Prostate gland (tissue), 2 donors: ENCODE measurements around the gene GNG4. TPM values are rescaled to one million over a fixed set of nuclear protein-coding genes. Genes with fewer than 3 reads are reported as not detected.
"Not testable (repeated sequence)": the region's sequence is repeated elsewhere in the genome, so short reads cannot be mapped to it uniquely, and the experiment has no call there.

ENCODE experiments used
- DNase-seq: peaks from one replicate; pipeline ENCODE4 v3.0.0-alpha.2; 2019; ENCODE audit warnings: low spot score
- H3K27ac ChIP-seq, 2 donors: fragments of 200-600 bp; sonication (generic); 2 replicates each; pipeline ENCODE4 v1.5.1; 2017 to 2019
- H3K27me3 ChIP-seq: fragments of 200-600 bp; sonication (generic); replicated peaks from 2 replicates; pipeline ENCODE4 v1.5.1; 2019; ENCODE audit not compliant: insufficient read depth
- H3K36me3 ChIP-seq, 2 donors: fragments of 200-600 bp; sonication (generic); 1 replicate in 1 of 2; 2 replicates in 1 of 2; pipeline versions ENCODE4 v1.5.1 to v1.8.1; 2017 to 2019
- H3K4me1 ChIP-seq: fragments of 200-600 bp; sonication (generic); replicated peaks from 2 replicates; pipeline ENCODE4 v1.5.1; 2019
- H3K4me3 ChIP-seq, 2 donors: fragments of 200-600 bp; sonication (generic); 2 replicates each; pipeline ENCODE4 v1.5.1; 2017 to 2019
- H3K9me3 ChIP-seq: fragments of 200-600 bp; sonication (generic); 2 replicates; pipeline ENCODE4 v1.5.1; 2017
- CTCF ChIP-seq, 4 experiments: fragments of 200-600 bp in 2 of 4; fragments of 450-650 bp in 2 of 4; sonication (generic) in 2 of 4; IDR thresholded peaks; 1 replicate in 3 of 4; 2 replicates in 1 of 4; pipeline ENCODE4 v1.5.1; 2016 to 2019; ENCODE audit warnings: antibody characterized with exemption in 4 of 4, mild to moderate bottlenecking in 2 of 4, moderate library complexity in 2 of 4
- POLR2A ChIP-seq: fragments of 450-650 bp; IDR thresholded peaks from one replicate; pipeline ENCODE4 v1.6.1; 2016; ENCODE audit warnings: antibody characterized with exemption, mild to moderate bottlenecking
- POLR2AphosphoS5 ChIP-seq: sonication (generic); formaldehyde crosslinking; IDR thresholded peaks from one replicate; pipeline ENCODE4 v1.6.1; 2017; ENCODE audit warnings: antibody characterized with exemption
- WGBS: methylation state at CpG from one replicate; pipeline ENCODE4 v1.1.5; 2018; 5-methylcytosine and 5-hydroxymethylcytosine counted together
- intact Hi-C: fragments of 100-400 bp; cut with DNase I; formaldehyde crosslinking; loops from one replicate; pipeline ENCODE4 v1.14.2; 2022
- total RNA-seq, 2 donors: library from RNA; depleted of rRNA; stranded (reverse); fragments of >200 nt; gene quantifications; one replicate each; pipeline ENCODE4 v1.1.0, GENCODE V29; 2016

The GNG4 gene
- total RNA-seq, 2 donors from 2014 or later = 9.4 to 47.7 TPM

- no peak overlapping the region for H3K4me3 ChIP-seq
- TF ChIP-seq POLR2AphosphoS5 (peak; percentile 71), POLR2A (no peak), CTCF (IDR thresholded peaks at IDR 0.05) (no peak)
- H3K27me3 ChIP-seq = no peaks in the 10 kb centered on the region
- no peaks in the 10 kb centered on the region for H3K9me3 ChIP-seq
- H3K4me1 ChIP-seq = peaks cover 5% of the 10 kb centered on the region
- intact Hi-C loops = no loop called here
- H3K36me3 ChIP-seq = no peaks in the 10 kb centered on the region
- peak overlapping the region in 1 of 2 donors; percentile 38 for H3K27ac ChIP-seq
- WGBS = 43% methylated on average over 8 of the region's 8 CpGs
- peak; percentile 42 for DNase-seq
Measured at GRCh38 chr1:235624721-235625333, 24.8 kb downstream of the GNG4 start.

GRCh38 chr1:235622936-235623779 lies 26.4 kb downstream of the GNG4 start:
- Histone ChIP-seq H3K9me3 (no peaks in the 10 kb centered on the region), H3K36me3 (no peaks in the 10 kb centered on the region), H3K27ac (no peak overlapping the region), H3K4me1 (peaks cover 5% of the 10 kb centered on the region), H3K4me3 (no peak overlapping the region), H3K27me3 (no peaks in the 10 kb centered on the region)
- TF ChIP-seq POLR2AphosphoS5 = no peak
- no peak for TF ChIP-seq CTCF (IDR thresholded peaks at IDR 0.05)
- no peak for TF ChIP-seq POLR2A
- no peak for DNase-seq
- intact Hi-C loops = no loop called here
- WGBS = 82% methylated on average over 18 of the region's 18 CpGs

GRCh38 chr1:235619149-235619548 lies 30.4 kb downstream of the GNG4 start:
- DNase-seq, H3K9me3 ChIP-seq, H3K4me1 ChIP-seq, H3K27me3 ChIP-seq, H3K36me3 ChIP-seq, H3K27ac ChIP-seq, H3K4me3 ChIP-seq, intact Hi-C loops: not testable (repeated sequence)
- 87% methylated on average over 2 of the region's 2 CpGs for WGBS

GRCh38 chr1:235617808-235618207 lies 31.8 kb downstream of the GNG4 start:
- Histone ChIP-seq H3K4me3 (no peak overlapping the region), H3K36me3 (no peaks in the 10 kb centered on the region), H3K27me3 (no peaks in the 10 kb centered on the region), H3K4me1 (no peaks in the 10 kb centered on the region), H3K27ac (no peak overlapping the region), H3K9me3 (no peaks in the 10 kb centered on the region)
- DNase-seq = no peak
- TF ChIP-seq CTCF (IDR thresholded peaks at IDR 0.05) = no peak
- TF ChIP-seq POLR2AphosphoS5 = no peak
- TF ChIP-seq POLR2A = no peak
- intact Hi-C loops = no loop called here
- 68% methylated on average over 3 of the region's 3 CpGs for WGBS

GRCh38 chr1:235617140-235617539 lies 32.4 kb downstream of the GNG4 start:
- DNase-seq = no peak
- H3K9me3 ChIP-seq = no peaks in the 10 kb centered on the region
- H3K27ac ChIP-seq = no peak overlapping the region
- no peaks in the 10 kb centered on the region for H3K27me3 ChIP-seq
- intact Hi-C loops = no loop called here
- no peak for TF ChIP-seq CTCF (IDR thresholded peaks at IDR 0.05)
- no peak for TF ChIP-seq POLR2AphosphoS5
- TF ChIP-seq POLR2A = no peak
- WGBS = 88% methylated on average over 3 of the region's 3 CpGs
- no peak overlapping the region for H3K4me3 ChIP-seq
- no peaks in the 10 kb centered on the region for H3K36me3 ChIP-seq
- no peaks in the 10 kb centered on the region for H3K4me1 ChIP-seq
